BLaER1 treated with 17β-estradiol and CSF1 and Interleukin-3, amounts not matched to agents 10 nM and 100 nM (cell line): ENCODE measurements around the gene TDRD9.
"Not testable (repeated sequence)": the region's sequence is repeated elsewhere in the genome, so short reads cannot be mapped to it uniquely, and the experiment has no call there.

Experiments used
- H3K27ac ChIP-seq, 11 experiments: shearing (Covaris generic); formaldehyde crosslinking; 2 replicates each; pipeline ENCODE4 v1.8.1; 2022
- H3K27me3 ChIP-seq, 11 experiments: shearing (Covaris generic); formaldehyde crosslinking; 2 replicates each; pipeline ENCODE4 v1.8.1; 2022
- H3K36me3 ChIP-seq, 11 experiments: shearing (Covaris generic); formaldehyde crosslinking; 2 replicates each; pipeline ENCODE4 v1.8.1; 2022
- H3K4me1 ChIP-seq, 10 experiments: shearing (Covaris generic); formaldehyde crosslinking; 2 replicates each; pipeline ENCODE4 v1.8.1; 2022
- H3K4me2 ChIP-seq, 11 experiments: shearing (Covaris generic); formaldehyde crosslinking; 2 replicates each; pipeline ENCODE4 v1.8.1; 2022
- H3K4me3 ChIP-seq, 10 experiments: shearing (Covaris generic); formaldehyde crosslinking; 2 replicates each; pipeline ENCODE4 v1.8.1; 2022
- H3K9ac ChIP-seq, 11 experiments: shearing (Covaris generic); formaldehyde crosslinking; 2 replicates each; pipeline ENCODE4 v1.8.1; 2022
- H3K9me3 ChIP-seq, 11 experiments: shearing (Covaris generic); formaldehyde crosslinking; replicated peaks in 1 of 11; 2 replicates each; pipeline ENCODE4 v1.8.1; 2022
- H4K20me1 ChIP-seq, 11 experiments: shearing (Covaris generic); formaldehyde crosslinking; 2 replicates each; pipeline ENCODE4 v1.8.1; 2022
- Cebpa-rat ChIP-seq, 11 experiments: shearing (Covaris generic); IDR thresholded peaks; 2 replicates each; pipeline ENCODE4 v1.8.1; 2022

TDRD9 gene

DNA sequence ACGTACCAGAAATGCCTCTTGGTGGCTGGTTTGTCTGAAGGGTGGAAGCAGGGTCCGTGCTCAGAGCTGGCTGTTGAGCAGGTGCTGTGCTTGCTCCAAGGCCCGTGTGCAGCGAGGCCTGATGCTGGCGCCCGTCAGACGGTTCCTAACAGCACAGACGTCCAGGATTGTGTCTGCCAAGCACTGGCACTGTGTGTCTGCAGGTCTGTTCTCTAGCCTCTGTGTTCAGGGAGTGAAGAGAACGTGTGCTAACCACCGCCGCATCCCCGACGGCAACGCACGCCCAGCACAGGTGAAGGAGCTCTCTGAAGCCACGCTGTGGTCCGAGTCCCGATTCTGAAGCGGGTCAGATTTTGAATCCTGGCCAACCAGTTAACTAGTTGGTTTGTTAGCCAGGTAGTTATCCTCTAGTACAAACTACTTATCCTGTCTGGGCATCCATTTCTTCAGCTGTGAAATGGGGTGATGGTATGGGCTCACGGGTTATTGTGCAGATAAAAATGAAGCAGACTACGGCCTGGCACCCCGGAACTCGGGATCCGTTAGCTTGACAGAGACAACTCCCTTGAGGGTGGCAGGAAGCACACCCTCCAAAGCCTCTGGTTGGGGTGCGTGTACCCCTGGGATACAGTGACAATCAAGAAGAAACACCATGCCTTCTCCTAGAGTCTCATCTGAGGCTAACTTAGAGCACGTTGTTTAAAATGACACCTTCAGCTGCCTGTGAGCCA, 18.6 kb upstream of the TDRD9 start:
- Histone ChIP-seq H3K27ac (peak overlapping the region in 3 of 11 experiments; percentile 23 to 41 (median 38); a peak in 3 of 22 replicates), H3K4me3 (peak overlapping the region in 2 of 10 experiments; percentile 3 to 12; a peak in 2 of 20 replicates), H3K36me3 (peaks cover 37 to 50% (median 38%) of the 10 kb centered on the region in 11 experiments), H3K4me1 (peaks cover 13 to 25% (median 20%) of the 10 kb centered on the region in 10 experiments), H4K20me1 (peaks cover 11 to 47% (median 35%) of the 10 kb centered on the region in 11 experiments; a peak in 19 of 22 replicates), H3K27me3 (no peaks in the 10 kb centered on the region), H3K4me2 (peak overlapping the region; percentile 49 to 90 (median 62)), H3K9me3 (no peaks in the 10 kb centered on the region), H3K9ac (peak overlapping the region in 7 of 11 experiments; percentile 10 to 41 (median 22); a peak in 7 of 22 replicates)
- TF ChIP-seq Cebpa-rat (IDR thresholded peaks at IDR 0.05): no peak

DNA sequence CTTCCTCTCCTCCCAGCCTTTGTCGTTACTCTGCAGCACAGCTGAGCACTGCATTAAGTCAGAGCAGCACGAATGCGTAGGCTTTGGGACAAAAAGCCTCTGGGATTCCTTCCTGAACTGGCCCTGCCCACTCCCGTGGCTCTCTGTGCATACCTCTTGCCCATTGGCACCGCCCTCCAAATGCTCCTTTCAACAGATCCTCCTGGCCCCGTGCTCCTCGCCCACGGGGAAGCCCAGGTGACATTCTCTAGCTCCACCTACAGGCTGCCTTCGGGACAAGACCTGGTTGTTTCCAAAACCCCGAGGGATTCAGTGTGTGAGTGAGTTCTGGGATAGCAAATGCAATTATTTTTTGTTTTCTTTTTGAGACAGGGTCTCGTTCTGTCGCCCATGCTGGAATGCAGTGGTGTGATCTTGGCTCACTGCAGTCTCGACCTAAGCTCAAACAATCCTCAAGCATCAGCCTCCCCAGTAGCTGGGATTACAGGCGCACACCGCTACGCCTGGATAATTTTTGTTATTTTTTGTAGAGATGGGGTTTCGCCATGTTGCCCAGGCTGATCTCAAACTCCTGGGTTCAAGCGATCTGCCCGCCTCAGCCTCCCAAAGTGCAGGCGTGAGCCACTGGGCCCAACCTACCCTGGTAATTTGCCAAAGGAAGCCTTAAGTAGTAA, 17.9 kb upstream of the TDRD9 start:
- TF ChIP-seq Cebpa-rat (IDR thresholded peaks at IDR 0.05): no peak
- Histone ChIP-seq H3K4me1 (peaks cover 13 to 25% (median 20%) of the 10 kb centered on the region in 10 experiments), H3K9ac (peak overlapping the region in 7 of 11 experiments; percentile 10 to 41 (median 22); a peak in 7 of 22 replicates), H3K27ac (peak overlapping the region in 3 of 11 experiments; percentile 23 to 41 (median 38); a peak in 2 of 22 replicates), H3K27me3 (no peaks in the 10 kb centered on the region), H3K4me3 (peak overlapping the region in 2 of 10 experiments; percentile 3 to 12; a peak in 2 of 20 replicates), H4K20me1 (peaks cover 18 to 54% (median 42%) of the 10 kb centered on the region in 11 experiments; a peak in 20 of 22 replicates), H3K9me3 (no peaks in the 10 kb centered on the region), H3K4me2 (peak overlapping the region; percentile 49 to 90 (median 62)), H3K36me3 (peaks cover 44 to 57% (median 45%) of the 10 kb centered on the region in 11 experiments)

DNA sequence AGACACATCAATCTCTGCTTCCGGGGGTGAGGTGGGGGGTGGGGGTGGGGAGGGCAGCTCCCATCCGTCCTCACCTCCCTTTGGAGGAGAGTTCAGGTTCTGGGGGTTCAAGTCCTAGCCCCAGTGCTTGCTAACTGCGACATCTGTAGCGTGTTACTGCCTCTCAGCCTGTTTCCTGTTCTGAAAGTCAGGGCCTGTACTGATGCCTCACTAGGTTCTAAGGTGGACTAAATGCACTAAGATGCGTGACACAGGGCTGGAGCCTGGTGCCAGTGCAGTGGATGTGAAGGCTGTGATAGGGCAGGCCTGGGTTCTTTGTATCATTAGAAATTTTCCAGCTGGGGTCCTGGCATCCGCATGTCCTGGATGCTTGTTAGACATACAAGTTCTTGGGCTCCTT, 17.3 kb upstream of the TDRD9 start:
- Histone ChIP-seq H3K9me3 (no peaks in the 10 kb centered on the region), H4K20me1 (peaks cover 24 to 60% (median 48%) of the 10 kb centered on the region in 11 experiments; a peak in 20 of 22 replicates), H3K4me2 (no peak overlapping the region), H3K4me1 (peaks cover 13 to 21% (median 16%) of the 10 kb centered on the region in 10 experiments), H3K27ac (no peak overlapping the region), H3K9ac (peak overlapping the region in 2 of 11 experiments; percentile 19 to 26; a peak in 1 of 22 replicates), H3K36me3 (peaks cover 50 to 62% (median 51%) of the 10 kb centered on the region in 11 experiments), H3K4me3 (no peak overlapping the region), H3K27me3 (no peaks in the 10 kb centered on the region)
- no peak for TF ChIP-seq Cebpa-rat (IDR thresholded peaks at IDR 0.05)

DNA sequence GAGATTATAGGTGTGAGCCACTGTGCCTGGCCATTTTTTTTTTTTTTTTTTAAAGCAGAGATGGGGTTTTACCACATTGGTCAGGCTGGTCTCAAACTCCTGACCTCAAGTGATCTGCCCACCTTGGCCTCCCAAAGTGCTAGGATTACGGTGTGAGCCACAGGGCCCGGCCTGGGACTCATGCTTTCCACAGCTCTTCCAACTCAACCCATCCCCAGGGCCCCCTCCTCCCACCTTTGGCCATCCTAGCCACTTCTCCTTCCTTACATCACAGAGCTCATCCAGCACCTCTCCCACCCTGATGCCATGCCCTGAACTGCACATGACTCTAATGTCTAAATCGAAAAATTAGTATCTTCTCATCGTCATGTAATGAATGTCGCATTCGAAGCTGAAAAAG, 12.6 kb upstream of the TDRD9 start:
- H4K20me1 ChIP-seq: peaks cover 70 to 97% (median 94%) of the 10 kb centered on the region in 11 experiments
- no peak overlapping the region for H3K9ac ChIP-seq
- no peaks in the 10 kb centered on the region for H3K27me3 ChIP-seq
- no peaks in the 10 kb centered on the region for H3K9me3 ChIP-seq
- no peak overlapping the region for H3K4me2 ChIP-seq
- H3K27ac ChIP-seq: no peak overlapping the region
- peaks cover 13 to 28% (median 14%) of the 10 kb centered on the region in 10 experiments for H3K4me1 ChIP-seq
- H3K4me3 ChIP-seq: no peak overlapping the region
- peaks cover 73 to 92% (median 79%) of the 10 kb centered on the region in 11 experiments for H3K36me3 ChIP-seq
- TF ChIP-seq Cebpa-rat (IDR thresholded peaks at IDR 0.05): no peak

DNA sequence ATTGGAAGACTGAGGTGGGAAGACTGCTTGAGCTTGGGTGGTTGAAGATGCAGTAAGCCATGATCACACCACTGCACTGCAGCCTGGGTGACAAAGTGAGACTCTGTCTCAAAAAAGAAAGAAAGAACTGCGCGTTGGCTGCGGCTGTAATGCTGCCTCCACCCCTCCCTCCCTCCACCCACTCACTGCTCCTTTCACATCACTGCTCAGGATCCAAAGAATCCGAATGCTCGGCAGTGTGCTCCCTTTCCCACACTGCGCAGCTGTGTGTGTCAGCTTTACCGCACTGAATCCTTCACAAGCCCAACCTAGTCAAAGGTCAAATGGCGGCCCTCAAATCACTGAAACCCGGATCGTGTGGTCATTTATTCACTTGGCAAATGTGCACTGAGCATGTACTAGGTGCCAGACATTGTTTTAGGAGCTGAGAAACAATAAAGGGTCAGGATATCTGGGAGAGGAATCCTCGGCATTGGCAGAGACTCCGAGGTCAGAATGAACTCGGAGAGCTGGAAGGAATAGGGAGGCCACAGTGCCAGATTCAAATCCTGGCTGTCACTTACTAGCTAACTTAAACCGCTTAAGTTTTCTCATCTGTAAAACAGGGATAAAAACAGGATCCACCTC, 11.5 kb upstream of the TDRD9 start:
- no peak for TF ChIP-seq Cebpa-rat (IDR thresholded peaks at IDR 0.05)
- H3K27me3 ChIP-seq: no peaks in the 10 kb centered on the region
- H3K4me2 ChIP-seq: no peak overlapping the region
- H3K9ac ChIP-seq: peak overlapping the region in 3 of 11 experiments; percentile 12 to 30 (median 21); a peak in 3 of 22 replicates
- no peak overlapping the region for H3K27ac ChIP-seq
- H3K4me3 ChIP-seq: no peak overlapping the region
- no peaks in the 10 kb centered on the region for H3K9me3 ChIP-seq
- peaks cover 15 to 30% (median 16%) of the 10 kb centered on the region in 10 experiments for H3K4me1 ChIP-seq
- H3K36me3 ChIP-seq: peaks cover 65 to 84% (median 71%) of the 10 kb centered on the region in 11 experiments
- H4K20me1 ChIP-seq: peaks cover 75 to 95% (median 89%) of the 10 kb centered on the region in 11 experiments

DNA sequence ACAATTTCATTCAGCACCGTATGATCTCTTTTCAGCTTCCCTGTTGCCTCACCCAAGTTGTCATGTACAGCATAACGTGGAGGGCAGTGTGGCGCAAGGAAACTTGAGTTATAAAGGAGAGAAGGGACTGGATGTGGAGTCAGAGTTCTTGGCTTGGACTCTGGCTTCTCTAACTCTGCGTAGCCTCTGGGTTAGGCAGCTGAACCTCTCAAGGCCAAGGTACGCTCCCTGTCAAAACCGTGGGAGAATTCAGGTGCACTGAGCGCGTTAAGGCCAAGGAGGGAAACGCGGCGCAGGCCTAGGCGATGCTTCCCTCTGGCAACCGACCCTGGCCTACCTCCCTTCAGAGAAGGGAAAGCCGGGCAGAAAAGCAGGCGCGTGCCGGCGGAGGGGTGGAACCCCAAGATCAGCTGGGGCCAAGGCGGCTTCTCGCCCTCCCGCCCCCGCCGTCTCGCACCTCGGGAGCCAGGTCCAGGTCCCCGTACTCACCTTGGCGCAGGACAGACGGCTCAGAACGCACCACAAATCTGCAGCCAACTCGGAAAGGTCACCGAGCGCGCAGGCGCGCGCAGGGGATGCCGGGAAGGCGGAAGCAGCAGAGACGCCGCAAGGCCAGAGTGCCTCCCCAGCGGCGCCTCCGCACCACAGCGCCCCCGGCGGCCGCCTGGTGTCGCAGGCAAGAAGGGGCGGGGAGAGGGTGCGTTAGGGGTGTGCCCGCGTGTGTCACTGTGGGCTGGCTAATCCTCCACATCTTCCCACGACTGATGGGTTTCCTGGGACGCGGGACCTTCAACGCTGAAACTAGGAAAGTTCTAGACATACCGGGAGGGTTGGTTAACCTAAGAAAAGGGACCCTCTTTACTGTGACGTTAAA, 7.0 kb upstream of the TDRD9 start:
- TF ChIP-seq Cebpa-rat (IDR thresholded peaks at IDR 0.05): no peak

DNA sequence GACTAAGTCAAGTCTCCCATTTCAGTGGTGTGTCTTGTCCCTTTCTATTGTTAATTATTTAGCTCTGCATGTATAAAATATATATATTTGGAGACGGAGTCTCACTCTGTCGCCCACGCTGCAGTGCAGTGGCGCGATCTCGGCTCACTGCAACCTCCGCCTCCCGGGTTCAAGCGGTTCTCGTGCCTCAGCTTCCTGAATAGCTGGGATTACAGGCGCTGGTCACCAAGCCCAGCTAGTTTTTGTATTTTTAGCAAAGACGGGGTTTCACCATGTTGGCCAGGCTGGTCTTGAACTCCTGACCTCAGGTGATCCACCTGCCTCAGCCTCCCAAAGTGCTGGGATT, 6.4 kb upstream of the TDRD9 start:
- peak overlapping the region in 9 of 11 experiments; percentile 90 to 98 (median 93); a peak in 11 of 22 replicates for H3K9ac ChIP-seq

More for the DNA sequence above, 7.0 kb upstream of the TDRD9 start:
- H3K4me1 ChIP-seq: peaks cover 15 to 57% (median 27%) of the 10 kb centered on the region in 10 experiments
- H3K4me3 ChIP-seq: peak overlapping the region; percentile 66 to 97 (median 88)
- H3K9me3 ChIP-seq: no peaks in the 10 kb centered on the region
- peaks cover 20 to 39% (median 26%) of the 10 kb centered on the region in 11 experiments for H3K36me3 ChIP-seq
- peak overlapping the region; percentile 85 to 99 (median 93) for H3K4me2 ChIP-seq
- peaks cover 44 to 50% (median 49%) of the 10 kb centered on the region in 11 experiments for H4K20me1 ChIP-seq
- H3K9ac ChIP-seq: peak overlapping the region; percentile 88 to 98 (median 91)
- H3K27me3 ChIP-seq: no peaks in the 10 kb centered on the region
- peak overlapping the region; percentile 50 to 94 (median 87) for H3K27ac ChIP-seq

More for the DNA sequence above, 6.4 kb upstream of the TDRD9 start:
- peaks cover 38 to 44% (median 43%) of the 10 kb centered on the region in 11 experiments for H4K20me1 ChIP-seq
- peaks cover 15 to 57% (median 27%) of the 10 kb centered on the region in 10 experiments for H3K4me1 ChIP-seq
- H3K27me3 ChIP-seq, H3K9me3 ChIP-seq: not testable (repeated sequence)
- H3K4me3 ChIP-seq: peak overlapping the region; percentile 66 to 97 (median 88)
- H3K27ac ChIP-seq: peak overlapping the region in 4 of 11 experiments; percentile 89 to 94 (median 90); a peak in 11 of 22 replicates
- H3K36me3 ChIP-seq: peaks cover 14 to 33% (median 20%) of the 10 kb centered on the region in 11 experiments
- peak overlapping the region; percentile 61 to 96 (median 78) for H3K4me2 ChIP-seq
